ENCODE results near the gene EWSR1.

The EWSR1 gene

GRCh38 chr22:29284196-29284595 lies 16.1 kb downstream of the EWSR1 start:
- Histone ChIP-seq H3K9me3 (ENCODE audit: control insufficient read depth, insufficient read depth, low read length) (no peaks in the 10 kb centered on the region), H3K9me2 (replicated peaks; ENCODE audit: control insufficient read depth, low read length) (no peaks in the 10 kb centered on the region), H3F3A (ENCODE audit: control insufficient read depth, insufficient read depth) (peaks cover 10% of the 10 kb centered on the region), H3K27ac (ENCODE audit: low read depth, low read length) (no peak overlapping the region), H3K79me2 (ENCODE audit: control insufficient read depth, low read length) (peaks cover 80% of the 10 kb centered on the region), H3K27me3 (ENCODE audit: control insufficient read depth, low read length) (no peaks in the 10 kb centered on the region), H3K4me2 (ENCODE audit: low read length) (no peak overlapping the region), H3K4me1 (ENCODE audit: control insufficient read depth, low read length) (no peaks in the 10 kb centered on the region), H4K20me1 (ENCODE audit: control insufficient read depth, insufficient read depth, low read depth, low read length) (peaks cover 24% of the 10 kb centered on the region), H3K4me3 (ENCODE audit: low read length) (no peak overlapping the region), H3K36me3 (ENCODE audit: control insufficient read depth, low read length) (peaks cover 96% of the 10 kb centered on the region)
- no peak for TF ChIP-seq CTCF (IDR thresholded peaks at IDR 0.05; ENCODE audit: low read depth, low read length, poor library complexity, severe bottlenecking)
- TF ChIP-seq EZH2phosphoT487 (IDR thresholded peaks at IDR 0.05; ENCODE audit: borderline replicate concordance, low read length), result no peak

- H3K79me2 ChIP-seq (ENCODE audit: control insufficient read depth, low read length), result peaks cover 64% of the 10 kb centered on the region
- peaks cover 99% of the 10 kb centered on the region for H3K36me3 ChIP-seq (ENCODE audit: control insufficient read depth, low read length)
- no peak for TF ChIP-seq CTCF (IDR thresholded peaks at IDR 0.05; ENCODE audit: low read depth, low read length, poor library complexity, severe bottlenecking)
These were observed 20.8 kb downstream of the EWSR1 start for GRCh38 chr22:29288837-29289236.

GRCh38 chr22:29290061-29290460 lies 22.0 kb downstream of the EWSR1 start:
- peaks cover 53% of the 10 kb centered on the region for H3K79me2 ChIP-seq (ENCODE audit: control insufficient read depth, low read length)
- H3F3A ChIP-seq (ENCODE audit: control insufficient read depth, insufficient read depth), result peaks cover 2% of the 10 kb centered on the region; the same call in 1 of the 2 replicates

More at GRCh38 chr22:29288837-29289236, 20.8 kb downstream of the EWSR1 start:
- no peak overlapping the region for H3K4me3 ChIP-seq (ENCODE audit: low read length)
- H4K20me1 ChIP-seq (ENCODE audit: control insufficient read depth, insufficient read depth, low read depth, low read length), result peaks cover 30% of the 10 kb centered on the region; the same call in 1 of the 2 replicates
- no peaks in the 10 kb centered on the region for H3K9me2 ChIP-seq (replicated peaks; ENCODE audit: control insufficient read depth, low read length)
- no peaks in the 10 kb centered on the region for H3K9me3 ChIP-seq (ENCODE audit: control insufficient read depth, insufficient read depth, low read length)
- no peak overlapping the region for H3K4me2 ChIP-seq (ENCODE audit: low read length)
- H3K27me3 ChIP-seq (ENCODE audit: control insufficient read depth, low read length), result no peaks in the 10 kb centered on the region
- peaks cover 6% of the 10 kb centered on the region for H3F3A ChIP-seq (ENCODE audit: control insufficient read depth, insufficient read depth)
- no peaks in the 10 kb centered on the region for H3K4me1 ChIP-seq (ENCODE audit: control insufficient read depth, low read length)
- H3K27ac ChIP-seq (ENCODE audit: low read depth, low read length), result no peak overlapping the region

More at GRCh38 chr22:29290061-29290460, 22.0 kb downstream of the EWSR1 start:
- Histone ChIP-seq H3K36me3 (ENCODE audit: control insufficient read depth, low read length) (peaks cover 99% of the 10 kb centered on the region), H3K4me1 (ENCODE audit: control insufficient read depth, low read length) (no peaks in the 10 kb centered on the region), H3K4me2 (ENCODE audit: low read length) (no peak overlapping the region), H3K4me3 (ENCODE audit: low read length) (no peak overlapping the region), H3K27me3 (ENCODE audit: control insufficient read depth, low read length) (no peaks in the 10 kb centered on the region), H4K20me1 (ENCODE audit: control insufficient read depth, insufficient read depth, low read depth, low read length) (peaks cover 30% of the 10 kb centered on the region; the same call in 1 of the 2 replicates), H3K9me3 (ENCODE audit: control insufficient read depth, insufficient read depth, low read length) (no peaks in the 10 kb centered on the region), H3K9me2 (replicated peaks; ENCODE audit: control insufficient read depth, low read length) (no peaks in the 10 kb centered on the region), H3K27ac (ENCODE audit: low read depth, low read length) (no peak overlapping the region)
- TF ChIP-seq EZH2phosphoT487 (IDR thresholded peaks at IDR 0.05; ENCODE audit: borderline replicate concordance, low read length) (no peak), CTCF (IDR thresholded peaks at IDR 0.05; ENCODE audit: low read depth, low read length, poor library complexity, severe bottlenecking) (no peak)
